ENCODE results near the gene ATRNL1.
A peak's percentile ranks its signal among the peaks of the same experiment; 100 is the strongest.
"Not testable (repeated sequence)": the region's sequence is repeated elsewhere in the genome, so short reads cannot be mapped to it uniquely, and the experiment has no call there.

Gene ATRNL1

DNA sequence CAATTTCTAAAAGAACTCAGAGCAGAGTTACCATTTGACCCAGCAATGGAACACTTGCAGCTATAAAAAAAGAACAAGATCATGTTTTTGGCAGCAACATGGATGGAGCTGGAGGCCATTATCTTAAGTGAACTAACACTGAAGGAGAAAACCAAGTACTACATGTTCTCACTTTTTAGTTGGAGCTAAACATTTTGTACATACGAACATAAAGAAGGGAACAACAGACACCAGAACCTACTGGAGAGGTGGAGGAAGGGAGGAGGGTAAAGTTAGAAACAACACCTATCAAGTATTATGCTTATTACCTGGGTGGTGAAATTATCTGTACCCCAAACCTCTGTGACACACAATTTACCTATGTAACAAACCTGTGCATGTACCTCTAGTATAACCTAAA, 329.5 kb downstream of the ATRNL1 start:
- no peak for DNase-seq (ENCODE audit: low spot score)

DNA sequence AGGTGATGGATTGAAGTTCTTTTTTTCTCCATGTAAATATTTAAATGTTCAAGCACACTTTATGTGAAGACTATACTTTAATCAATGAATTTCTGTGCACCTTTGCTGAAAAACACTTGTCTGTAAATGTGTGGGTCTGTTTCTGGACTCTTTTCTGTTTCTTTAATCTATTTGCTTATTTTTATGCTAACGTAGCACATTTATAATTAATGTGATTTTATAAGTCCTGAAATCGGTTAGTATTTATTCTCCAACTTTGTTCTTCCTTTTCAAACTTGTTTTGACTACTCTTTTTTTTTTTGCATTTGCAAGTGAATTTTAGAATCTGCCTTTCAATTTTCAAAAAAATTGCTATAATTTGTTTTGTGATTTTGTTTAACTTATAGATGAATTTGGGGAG, 334.4 kb downstream of the ATRNL1 start:
- no peak for DNase-seq (ENCODE audit: low spot score)

DNA sequence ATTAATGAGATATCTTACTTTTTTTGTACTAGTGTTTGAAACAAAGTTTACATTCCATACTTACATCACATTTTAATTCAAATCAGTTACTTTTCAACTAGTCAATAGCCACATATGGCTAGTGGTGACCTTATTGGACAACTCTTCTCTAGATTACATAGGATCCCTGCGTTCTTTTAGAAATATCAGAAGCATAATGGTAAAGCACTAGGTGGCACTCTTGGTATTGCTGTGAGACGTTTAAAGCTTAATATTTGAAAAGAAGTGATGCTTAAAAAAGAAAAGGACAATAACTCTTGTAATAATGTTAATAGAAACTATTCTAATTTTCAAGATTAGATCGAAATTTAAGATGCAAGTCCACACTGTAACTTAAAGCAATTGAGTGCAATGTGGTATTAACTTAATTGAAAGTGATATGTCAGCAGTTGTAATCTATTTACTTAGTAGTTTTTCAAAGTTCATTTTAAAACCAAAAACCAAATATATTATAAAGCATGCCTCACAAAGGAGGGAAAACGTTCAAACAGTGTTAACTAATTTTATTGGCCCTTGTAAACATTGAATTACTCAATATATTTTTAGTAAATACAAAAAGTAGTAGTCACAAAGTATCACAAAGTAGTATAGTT, 339.1 kb downstream of the ATRNL1 start:
- peak; percentile 26 for DNase-seq (ENCODE audit: low spot score)

DNA sequence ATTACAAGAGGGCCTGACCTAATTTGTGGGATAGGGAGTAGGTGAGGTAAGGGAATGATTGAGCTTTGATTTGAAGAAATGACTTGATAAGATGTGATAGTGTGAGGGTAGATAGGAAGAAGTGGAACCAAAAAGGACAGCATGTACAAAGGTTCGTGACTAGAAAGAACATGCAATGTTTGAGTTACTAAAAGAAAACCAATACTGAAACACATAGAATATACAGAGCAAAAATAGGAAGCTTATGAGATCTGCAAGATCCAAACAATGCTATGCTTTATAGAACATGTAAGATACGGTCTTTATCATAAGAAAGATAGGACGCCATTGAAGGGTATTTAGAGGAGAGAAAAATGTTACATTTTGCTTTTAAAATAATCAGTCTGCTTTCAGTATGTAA, 343.8 kb downstream of the ATRNL1 start:
- DNase-seq (ENCODE audit: low spot score) = no peak

DNA sequence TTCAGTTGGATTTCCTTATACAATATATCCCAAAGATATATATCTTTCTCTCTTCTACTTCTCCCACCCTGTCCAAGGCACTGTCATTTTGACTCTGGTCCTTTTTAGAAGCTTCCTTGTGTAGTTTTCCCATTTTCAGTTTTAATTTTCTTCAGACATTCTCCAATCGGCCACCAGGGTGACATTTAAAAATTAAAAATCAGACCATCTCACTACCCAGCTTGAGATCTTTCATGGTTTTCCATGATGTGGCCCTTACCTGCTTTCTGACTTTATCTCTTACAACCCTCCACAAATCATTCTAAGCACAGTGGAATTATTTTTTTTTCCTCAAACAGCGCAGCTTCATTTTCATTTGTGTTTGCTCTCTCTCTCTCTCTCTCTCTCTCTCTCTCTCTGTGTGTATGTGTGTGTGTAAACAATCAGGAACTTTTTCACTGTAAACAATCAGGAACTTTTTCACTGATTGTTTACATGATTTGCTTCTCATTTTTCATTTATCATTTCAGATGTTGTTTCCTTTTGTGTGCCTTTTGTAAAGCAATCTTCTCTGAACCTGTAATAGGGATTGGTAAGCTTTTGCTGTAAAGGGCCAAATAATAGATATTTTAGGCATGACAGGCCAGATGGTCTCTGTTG, 348.9 kb downstream of the ATRNL1 start:
- no peak for DNase-seq (ENCODE audit: low spot score)

DNA sequence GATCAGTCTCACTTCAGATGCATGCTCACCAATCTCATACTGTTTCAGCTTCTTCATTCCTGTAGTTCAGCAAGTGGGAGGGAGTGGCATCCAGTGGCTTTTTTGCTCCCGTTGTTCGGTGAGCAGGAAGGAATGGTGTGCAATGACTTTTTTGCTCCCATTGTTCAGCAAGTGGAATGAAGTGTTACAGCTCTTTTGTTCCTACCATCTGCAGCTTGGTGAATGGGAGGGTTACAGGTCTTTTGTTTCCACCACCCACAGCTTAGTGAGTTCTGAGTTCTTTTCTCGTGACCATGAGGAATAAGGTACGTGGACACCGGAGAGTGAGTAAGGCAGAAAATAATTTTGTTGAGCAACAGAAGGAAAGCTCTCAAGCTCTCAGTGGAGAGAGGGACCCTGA, 363.6 kb downstream of the ATRNL1 start:
- DNase-seq (ENCODE audit: low spot score) = no peak

DNA sequence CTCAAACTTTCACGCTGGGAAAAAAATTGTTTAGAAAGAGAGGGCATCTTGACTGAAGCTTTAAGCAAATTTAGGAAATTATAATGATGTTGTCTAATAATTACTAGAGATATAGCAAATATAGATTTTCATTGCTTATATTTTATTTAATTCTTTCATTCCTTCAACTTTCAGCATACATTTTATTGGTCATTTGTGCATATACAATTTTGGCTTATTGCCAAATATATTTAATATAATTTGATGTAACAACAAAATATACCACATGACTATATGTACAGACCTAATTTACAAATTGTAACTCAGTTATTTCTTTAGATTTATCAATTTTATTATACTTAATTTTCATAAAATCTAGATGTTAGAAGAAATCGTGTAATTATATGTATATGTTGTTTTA, 390.1 kb downstream of the ATRNL1 start:
- DNase-seq (ENCODE audit: low spot score) = no peak

DNA sequence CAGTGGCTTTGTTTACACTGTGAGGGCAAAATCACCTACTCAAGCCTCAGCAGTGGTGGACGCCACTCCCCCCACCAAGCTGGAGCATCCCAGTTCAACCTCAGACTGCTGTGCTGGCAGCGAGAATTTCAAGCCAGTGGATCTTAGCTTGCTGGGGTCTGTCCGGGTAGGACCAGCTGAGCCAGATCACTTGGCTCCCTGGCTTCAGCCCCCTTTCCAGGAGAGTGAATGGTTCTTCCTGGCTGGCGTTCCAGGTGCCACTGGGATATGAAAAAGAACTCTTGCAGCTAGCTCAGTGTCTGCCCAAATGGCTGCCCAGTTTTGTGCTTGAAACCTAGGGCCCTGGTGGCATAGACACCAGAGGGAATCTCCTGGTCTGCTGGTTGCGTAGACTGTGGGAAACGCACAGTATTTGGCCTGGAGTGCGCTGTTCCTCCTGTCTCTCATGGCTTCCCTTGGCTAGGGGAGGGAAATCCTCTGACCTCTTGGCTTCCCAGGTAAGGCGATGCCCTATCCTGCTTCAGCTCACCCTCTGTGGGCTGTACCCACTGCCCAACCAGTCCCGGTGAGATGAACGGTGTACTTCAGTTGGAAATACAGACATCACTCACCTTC, 398.5 kb downstream of the ATRNL1 start:
- DNase-seq (ENCODE audit: low spot score) = no peak

DNA sequence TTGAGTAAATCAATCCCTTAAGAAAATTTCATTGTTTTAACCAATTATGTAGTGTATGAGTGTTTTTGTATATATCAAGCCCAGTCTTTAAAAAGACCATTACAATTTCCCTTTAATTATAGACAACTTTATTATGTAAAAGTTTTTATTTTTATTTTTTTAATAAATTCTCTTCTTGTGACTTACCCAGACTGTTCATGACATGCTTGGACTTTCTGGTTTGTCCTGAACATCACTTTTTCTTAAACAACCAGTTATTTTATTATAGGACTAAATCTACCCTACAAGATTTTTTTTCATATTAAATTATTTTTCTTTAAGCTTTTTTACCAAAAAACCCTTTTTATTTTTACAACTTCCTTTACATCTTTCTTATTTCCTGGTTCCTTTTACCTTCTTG, 410.4 kb downstream of the ATRNL1 start:
- no peak for DNase-seq (ENCODE audit: low spot score)

DNA sequence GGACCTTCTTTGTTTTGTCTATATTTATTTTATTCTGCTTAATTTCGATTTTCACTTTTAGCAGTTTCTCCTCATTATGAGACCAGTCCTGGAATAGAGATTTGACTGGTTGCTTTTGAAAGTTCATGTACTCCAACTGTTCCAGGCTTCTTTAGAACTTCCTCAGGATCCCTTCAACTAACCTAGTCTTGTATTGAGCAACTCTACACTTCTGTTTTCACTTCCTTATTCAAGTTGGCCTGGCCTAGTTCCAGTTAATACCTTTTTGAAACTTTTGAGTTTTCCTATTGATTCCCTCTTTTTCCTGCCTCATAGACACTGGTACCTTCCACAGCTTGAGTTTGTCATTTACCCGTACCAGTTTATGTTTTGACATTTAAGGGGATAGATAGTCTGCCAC, 421.7 kb downstream of the ATRNL1 start:
- DNase-seq (ENCODE audit: low spot score) = no peak

DNA sequence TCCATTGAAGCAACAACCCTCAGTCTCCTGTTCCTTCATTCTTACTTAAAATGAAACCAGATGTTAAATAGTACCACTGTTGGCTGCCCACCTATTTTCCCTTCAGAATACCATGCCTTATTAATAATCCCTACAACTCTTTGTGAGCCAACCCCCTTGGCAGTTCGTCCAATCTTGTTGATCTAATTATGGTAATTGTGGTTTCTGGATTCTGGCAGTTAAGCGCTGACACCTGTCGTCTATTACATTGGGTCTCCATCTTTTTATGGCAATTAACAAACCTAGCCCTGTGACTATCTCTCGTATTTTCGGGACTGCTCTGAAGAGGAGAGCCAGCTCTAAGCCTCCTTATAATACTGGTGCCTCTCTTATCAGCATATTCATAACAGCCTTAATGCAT, 432.0 kb downstream of the ATRNL1 start:
- DNase-seq (ENCODE audit: low spot score) = no peak

DNA sequence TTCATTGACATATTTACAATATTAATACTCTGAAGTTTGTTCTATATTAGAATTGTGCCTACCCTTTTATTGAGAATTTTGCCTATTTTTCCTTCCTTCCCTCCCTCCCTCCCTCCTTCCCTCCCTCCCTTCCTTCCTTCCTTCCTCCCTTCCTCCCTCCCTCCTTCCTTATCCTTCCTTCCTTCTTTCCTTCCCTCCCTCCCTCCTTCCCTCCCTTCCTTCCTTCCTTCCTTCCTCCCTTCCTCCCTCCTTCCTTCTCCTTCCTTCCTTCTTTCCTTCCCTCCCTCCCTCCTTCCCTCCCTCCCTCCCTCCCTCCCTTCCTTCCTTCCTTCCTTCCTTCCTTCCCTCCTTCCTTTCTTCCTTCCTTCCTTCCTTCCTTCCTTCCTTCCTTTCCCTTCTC, 434.5 kb downstream of the ATRNL1 start:
- not testable (repeated sequence) for DNase-seq (ENCODE audit: low spot score)

DNA sequence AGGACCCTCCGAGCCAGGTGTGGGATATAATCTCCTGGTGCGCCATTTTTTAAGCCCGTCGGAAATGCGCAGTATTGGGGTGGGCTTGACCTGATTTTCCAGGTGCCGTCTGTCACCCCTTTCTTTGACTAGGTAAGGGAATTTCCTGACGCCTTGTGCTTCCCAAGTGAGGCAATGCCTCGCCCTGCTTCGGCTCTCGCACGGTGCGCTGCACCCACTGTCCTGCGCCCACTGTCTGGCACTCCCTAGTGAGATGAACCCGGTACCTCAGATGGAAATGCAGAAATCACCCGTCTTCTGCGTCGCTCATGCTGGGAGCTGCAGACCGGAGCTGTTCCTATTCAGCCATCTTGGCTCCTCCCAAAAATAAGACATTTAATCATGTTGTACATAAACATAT, 443.2 kb downstream of the ATRNL1 start:
- DNase-seq (ENCODE audit: low spot score) = not testable (repeated sequence)

DNA sequence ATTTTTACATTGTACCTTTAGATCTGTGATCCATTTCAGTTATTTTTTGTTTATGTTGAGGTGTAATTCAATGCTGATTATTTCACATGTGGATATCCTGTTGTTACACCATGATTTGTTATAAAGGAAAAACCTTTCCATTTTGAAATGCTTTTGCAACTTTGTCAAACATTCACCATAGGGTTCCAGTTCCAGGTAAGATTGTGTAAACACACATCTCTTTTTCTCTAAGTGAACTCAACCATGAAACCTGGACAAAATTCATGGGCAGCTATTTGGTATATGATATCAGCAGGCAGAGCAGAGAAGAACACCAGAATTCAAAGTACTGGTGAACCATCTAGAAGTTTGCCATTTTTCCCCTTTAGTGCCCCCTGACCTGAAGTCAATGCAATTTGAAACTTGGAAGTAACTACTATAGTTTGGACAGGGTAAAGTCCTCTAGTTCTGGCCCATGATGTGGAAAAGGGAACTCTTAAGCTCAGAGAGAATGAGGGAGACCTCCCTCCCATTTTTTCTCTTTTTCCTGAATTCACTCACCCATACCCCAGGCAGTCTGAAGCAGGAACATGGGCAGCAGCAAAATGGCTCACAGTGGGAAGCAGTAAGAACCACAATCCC, 446.1 kb downstream of the ATRNL1 start:
- no peak for DNase-seq (ENCODE audit: low spot score)

DNA sequence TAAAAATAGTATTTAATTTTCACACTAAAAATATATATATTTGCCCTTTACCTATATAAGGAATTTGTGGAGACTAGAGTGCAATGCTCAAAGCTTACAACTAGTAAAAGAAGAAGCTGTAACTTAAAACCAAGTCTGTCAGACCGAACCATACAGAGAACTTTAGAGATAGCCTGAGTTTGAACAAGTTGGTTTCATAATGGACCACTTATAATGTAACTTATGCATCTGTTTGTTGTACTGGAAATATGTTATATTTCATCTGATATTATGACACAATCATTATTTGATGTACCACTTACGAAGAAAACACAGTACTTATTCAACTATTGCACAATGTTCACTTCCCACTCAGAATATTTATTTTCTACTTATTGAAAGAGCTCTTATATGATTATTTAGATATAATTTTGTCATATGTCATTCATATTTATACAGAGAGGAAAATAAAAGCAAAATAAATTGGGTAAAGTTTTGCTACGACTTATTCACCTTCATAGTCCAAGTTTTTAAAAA, 462.8 kb downstream of the ATRNL1 start:
- DNase-seq (ENCODE audit: low spot score) = no peak

DNA sequence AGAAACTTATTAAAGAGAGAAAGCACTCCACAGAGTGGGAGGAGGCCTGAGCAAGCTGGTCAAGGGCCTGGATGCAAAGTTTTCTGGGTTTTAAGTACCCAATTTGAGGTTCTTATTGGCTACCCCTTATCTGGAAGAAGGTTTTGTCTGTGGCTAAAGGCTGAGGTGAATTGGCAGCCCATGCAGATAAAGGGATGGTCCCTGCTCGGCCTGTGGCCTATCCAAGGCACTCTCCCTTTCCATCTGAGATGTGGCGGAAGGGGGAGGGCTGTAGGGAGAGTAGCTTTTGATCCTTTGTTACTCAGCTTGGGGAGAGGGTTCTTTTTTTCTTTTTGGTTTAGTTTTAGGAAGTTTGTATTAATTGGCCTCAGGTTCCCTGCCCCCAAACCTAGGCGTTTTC, 465.1 kb downstream of the ATRNL1 start:
- no peak for DNase-seq (ENCODE audit: low spot score)

DNA sequence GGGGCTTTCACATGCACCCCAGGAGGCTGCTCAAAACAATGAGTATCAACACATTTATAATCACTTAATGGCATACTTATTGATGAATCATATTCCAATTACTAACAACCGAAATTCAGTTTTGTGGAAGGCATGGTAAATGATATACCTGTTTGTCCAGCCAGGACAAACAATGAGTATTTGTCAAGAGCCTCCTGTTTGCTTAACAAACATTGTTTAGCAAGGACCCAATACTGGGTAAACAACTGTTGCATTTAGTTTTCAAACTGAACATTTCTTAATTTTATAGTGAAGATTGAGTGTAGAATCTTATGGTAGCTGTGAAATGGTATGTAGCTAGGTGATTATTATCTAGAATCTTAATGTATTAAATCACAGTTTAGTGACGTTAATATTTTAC, 473.7 kb downstream of the ATRNL1 start:
- DNase-seq (ENCODE audit: low spot score) = peak; percentile 1

DNA sequence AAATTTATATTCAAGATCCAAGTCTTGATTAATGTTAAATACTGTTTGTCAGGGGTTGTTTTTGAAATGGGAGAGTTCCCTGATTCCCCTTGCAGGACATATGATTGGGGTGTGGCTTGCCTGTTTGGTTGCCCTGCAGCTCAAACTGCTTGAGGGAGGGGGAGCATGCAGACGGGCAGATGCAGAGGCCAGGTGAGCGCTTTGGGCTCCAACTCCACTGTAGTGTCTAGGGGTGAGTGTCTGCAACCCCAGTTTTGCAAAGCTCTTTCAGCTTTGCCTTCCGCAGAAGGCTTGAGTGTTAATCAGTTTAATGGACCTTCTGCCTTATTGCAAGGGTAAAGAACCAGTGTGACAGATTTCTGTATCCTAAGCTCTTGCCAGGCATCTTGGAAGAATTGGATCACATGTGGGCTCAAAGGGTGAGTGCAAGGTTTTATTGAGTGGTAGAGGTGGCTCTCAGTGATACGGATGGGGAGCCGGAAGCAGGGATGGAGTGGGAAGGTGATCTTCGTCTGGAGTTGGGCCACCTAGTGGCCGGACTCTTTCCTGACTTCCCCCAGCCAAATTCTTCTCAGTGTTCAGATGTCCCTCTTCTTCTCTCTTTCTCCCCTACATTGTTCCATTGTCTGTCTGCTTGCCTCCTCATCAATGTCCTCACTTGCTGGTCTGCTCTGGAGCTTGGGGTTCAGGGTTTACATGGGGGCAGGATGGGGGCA, 479.7 kb downstream of the ATRNL1 start:
- DNase-seq (ENCODE audit: low spot score) = no peak

DNA sequence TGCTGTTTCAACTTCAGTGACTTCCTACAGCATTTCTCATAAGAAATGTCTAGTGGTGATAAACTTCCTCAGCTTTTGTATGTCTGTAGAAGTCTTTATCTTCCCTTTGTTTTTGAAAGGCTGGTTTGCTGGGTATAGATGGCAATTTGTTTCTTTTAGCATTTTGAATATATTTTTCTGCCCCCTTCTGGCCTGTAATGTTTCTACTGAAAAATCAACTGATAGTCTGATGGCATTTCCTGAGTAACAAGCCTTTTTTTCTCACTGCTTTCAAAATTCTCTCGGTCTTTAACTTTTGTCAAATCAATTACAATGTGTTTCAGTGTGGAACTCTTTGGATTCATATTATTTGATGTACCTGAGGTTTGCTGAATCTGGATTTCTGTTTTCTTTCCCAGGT, 487.1 kb downstream of the ATRNL1 start:
- DNase-seq (ENCODE audit: low spot score) = no peak

DNA sequence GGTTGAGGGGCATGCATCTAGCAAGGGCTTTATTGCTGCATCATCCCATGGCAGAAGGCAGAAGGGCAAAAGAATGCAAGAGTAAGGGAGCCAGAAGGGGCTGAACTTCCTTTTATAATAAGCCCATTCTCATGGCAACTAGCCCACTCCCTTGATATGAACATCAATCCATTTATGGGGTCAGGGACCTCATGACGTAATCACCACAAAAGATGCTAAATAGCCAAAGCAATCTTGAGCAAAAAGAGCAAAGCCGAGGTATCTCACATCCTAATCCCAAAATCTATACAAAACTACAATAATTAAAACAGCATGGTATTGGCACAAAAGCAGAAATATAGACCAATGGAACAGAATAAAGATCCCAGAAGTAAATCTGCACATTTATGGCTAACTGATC, 499.9 kb downstream of the ATRNL1 start:
- DNase-seq (ENCODE audit: low spot score) = no peak

DNA sequence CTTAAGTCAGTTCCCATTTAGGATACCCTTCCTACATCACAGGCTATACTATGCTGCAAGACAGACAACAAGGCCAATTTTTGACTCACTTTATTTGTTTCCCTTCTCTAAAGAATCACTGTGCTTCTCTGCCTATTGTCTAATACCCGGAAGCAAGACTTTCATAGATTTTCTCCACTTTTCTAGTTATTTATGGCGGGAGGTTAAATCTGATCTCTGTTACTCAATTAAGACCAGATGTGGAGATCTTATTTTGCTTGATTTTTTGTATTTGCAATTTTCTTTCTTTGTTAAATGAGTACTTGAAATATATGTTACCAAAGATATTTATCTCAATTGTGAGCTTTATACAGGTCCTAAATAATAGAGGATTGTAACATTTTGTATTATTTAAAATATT, 511.5 kb downstream of the ATRNL1 start:
- no peak for DNase-seq (ENCODE audit: low spot score)

DNA sequence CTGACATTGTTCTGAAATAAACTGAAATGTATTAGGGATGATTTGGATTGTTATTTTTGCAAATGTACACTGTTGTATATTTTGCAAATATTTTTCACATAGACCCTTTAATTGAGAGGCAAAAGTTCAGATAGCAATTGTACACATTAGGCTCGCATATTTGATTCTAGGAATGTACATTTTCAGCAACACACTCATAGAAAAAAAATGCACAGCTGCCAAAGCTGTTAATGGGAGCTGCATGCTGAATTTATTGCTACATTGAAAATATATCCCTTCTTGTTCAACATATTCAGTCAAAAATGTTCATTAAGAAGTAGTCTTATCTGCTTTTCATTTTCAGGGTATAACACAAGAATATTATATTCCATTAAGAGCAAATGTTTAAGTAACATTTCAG, 512.9 kb downstream of the ATRNL1 start:
- no peak for DNase-seq (ENCODE audit: low spot score)

DNA sequence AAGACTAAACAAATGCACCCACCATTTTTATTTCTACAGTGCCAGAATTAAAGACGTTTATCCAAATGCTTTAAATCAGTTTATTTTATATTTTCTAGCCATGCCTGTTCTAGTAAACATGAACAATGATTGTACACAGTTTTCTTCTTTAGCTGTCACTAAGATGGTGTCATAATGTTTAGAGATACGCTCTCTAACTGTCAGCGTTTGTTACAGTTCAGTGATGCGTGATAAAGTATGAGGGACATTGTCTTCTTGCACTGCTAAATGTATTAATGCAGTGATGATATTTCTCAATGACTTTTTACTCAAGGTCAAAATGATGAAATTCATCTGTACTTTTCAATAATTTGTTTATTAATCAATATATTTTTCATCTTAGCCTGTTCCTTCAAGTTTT, 513.6 kb downstream of the ATRNL1 start:
- DNase-seq (ENCODE audit: low spot score) = no peak
